ENCODE measurements around the gene EIF2B2. TPM values are rescaled to one million over a fixed set of nuclear protein-coding genes. Genes with fewer than 3 reads are reported as not detected.
A peak's percentile ranks its signal among the peaks of the same experiment; 100 is the strongest.

Gene EIF2B2
- total RNA-seq, 1 donor: 34.2 TPM

GRCh38 chr14:75053396-75054291 is 50.9 kb downstream of the EIF2B2 start:
- H3K4me3 ChIP-seq (ENCODE audit: low read depth, low read length): no peak overlapping the region
- TF ChIP-seq CTCF (IDR thresholded peaks at IDR 0.05; ENCODE audit: insufficient read depth, low read length): no peak
- DNase-seq (ENCODE audit: low read depth): peak; percentile 52

- no peak overlapping the region for H3K4me3 ChIP-seq (ENCODE audit: low read depth, low read length)
- no peak for DNase-seq (ENCODE audit: low read depth)
- TF ChIP-seq CTCF (IDR thresholded peaks at IDR 0.05; ENCODE audit: insufficient read depth, low read length): no peak
Measured at GRCh38 chr14:75054421-75054820, 51.7 kb downstream of the EIF2B2 start.

- DNase-seq (ENCODE audit: low read depth): no peak
- TF ChIP-seq CTCF (IDR thresholded peaks at IDR 0.05; ENCODE audit: insufficient read depth, low read length): no peak
- no peak overlapping the region for H3K4me3 ChIP-seq (ENCODE audit: low read depth, low read length)
Measured at GRCh38 chr14:75059642-75060041, 56.9 kb downstream of the EIF2B2 start.

GRCh38 chr14:75060420-75060819 is 57.7 kb downstream of the EIF2B2 start:
- TF ChIP-seq CTCF (IDR thresholded peaks at IDR 0.05; ENCODE audit: insufficient read depth, low read length): no peak
- no peak for DNase-seq (ENCODE audit: low read depth)
- no peak overlapping the region for H3K4me3 ChIP-seq (ENCODE audit: low read depth, low read length)

Small RNAs within 50 kb of the gene (small RNA-seq; reads per million reads assigned to genes)
- gene RNU6-689P: not detected

Other genes starting within 250 kb of the EIF2B2 start
- 39.7 and 57.2 TPM in 2 replicates for gene YLPM1, start 239.6 kb upstream of the EIF2B2 start, total RNA-seq (ENCODE audit: low replicate concordance)
- gene PROX2, start 126.8 kb upstream of the EIF2B2 start, total RNA-seq (ENCODE audit: low replicate concordance): not detected in 2 replicates
- gene DLST, start 121.0 kb upstream of the EIF2B2 start, total RNA-seq (ENCODE audit: low replicate concordance): 31.1 and 68.5 TPM in 2 replicates
- gene RPS6KL1, start 79.7 kb upstream of the EIF2B2 start, total RNA-seq (ENCODE audit: low replicate concordance): 0.09 and 1.6 TPM in 2 replicates
- gene PGF, start 47.3 kb upstream of the EIF2B2 start, total RNA-seq (ENCODE audit: low replicate concordance): 0.36 and 2.1 TPM in 2 replicates
- gene MLH3, start 48.5 kb downstream of the EIF2B2 start, total RNA-seq (ENCODE audit: low replicate concordance): 27.2 and 32.5 TPM in 2 replicates
- 18.3 TPM in 1 of 2 replicates, not detected in the other for gene ACYP1, start 61.1 kb downstream of the EIF2B2 start, total RNA-seq (ENCODE audit: low replicate concordance)
- 0.90 and 1.6 TPM in 2 replicates for gene ZC2HC1C, start 66.7 kb downstream of the EIF2B2 start, total RNA-seq (ENCODE audit: low replicate concordance)
- gene NEK9, start 124.1 kb downstream of the EIF2B2 start, total RNA-seq (ENCODE audit: low replicate concordance): 51.3 and 80.8 TPM in 2 replicates
- gene TMED10, start 173.7 kb downstream of the EIF2B2 start, total RNA-seq (ENCODE audit: low replicate concordance): 143 and 373 TPM in 2 replicates